AG08396 (cell line): ENCODE results near the gene EIF2S2.

Source experiments
- DNase-seq: peaks from one replicate; pipeline ENCODE4 v3.0.0; 2012; ENCODE audit warnings: low spot score, mixed read lengths

The EIF2S2 gene

DNA sequence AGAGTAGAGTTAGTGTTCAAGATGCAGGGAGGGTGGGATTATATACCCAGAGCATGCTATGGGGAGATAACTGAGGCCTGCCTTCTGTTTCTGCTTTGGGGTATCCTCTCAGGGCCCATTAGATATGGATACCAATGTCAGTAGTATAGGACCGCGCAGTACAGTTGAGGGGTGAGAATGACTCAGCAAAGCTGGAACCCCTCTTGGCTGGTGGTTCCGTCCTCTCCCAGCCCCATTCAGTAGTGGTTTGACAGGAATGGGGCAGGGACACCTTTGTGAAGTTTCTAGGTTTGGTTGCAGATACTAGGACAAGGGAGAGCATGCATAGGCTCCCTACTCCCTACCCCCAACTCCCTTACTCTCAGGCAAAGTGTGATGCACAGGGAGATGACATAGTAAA is 47.8 kb downstream of the EIF2S2 start:
- no peak for DNase-seq

DNA sequence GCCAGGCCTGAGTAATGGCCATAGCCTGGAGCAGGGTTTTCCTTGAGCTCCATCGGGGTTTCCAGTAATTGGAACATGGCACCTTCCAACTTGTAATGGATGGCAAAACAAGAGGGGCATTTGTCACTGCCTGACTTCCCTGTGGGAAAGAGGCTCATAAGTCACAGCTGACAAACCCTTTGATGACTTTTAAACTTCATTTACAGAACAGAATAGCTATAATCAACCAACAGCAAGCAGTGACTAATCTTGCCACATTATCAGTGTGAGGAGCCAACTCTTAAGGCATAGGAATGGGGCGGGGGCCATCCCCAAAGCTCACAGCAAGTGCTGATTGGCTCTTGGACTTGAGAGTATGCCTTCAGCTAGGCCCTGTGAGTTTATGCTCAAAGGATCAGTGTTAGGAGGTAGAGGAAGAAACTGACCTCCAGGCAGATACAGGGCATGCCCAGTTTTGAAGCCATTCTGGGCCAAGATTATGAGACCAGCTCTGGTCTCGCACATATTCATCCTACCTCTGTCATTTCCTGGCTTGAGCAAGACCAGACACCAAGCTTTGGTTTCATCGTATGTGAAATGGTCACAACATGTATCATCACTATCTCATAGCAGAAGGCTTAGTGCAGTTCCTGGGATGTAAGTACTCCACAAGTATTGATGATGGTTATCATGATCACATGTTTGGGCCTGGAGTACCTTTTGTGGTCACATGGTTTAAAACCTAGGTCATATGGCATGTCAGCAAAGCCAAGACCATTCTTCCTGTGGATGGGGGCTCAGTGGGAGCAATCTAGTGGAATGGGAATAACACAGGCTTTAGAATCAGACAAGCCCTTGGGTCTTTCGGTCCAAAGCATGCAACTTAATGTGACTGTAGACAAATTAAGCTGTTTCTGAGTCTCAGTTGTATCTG is 49.2 kb downstream of the EIF2S2 start:
- DNase-seq: no peak

GRCh38 chr20:34061695-34062094 is 50.3 kb downstream of the EIF2S2 start:
- DNase-seq: no peak

- DNase-seq: no peak
Measured at GRCh38 chr20:34060970-34061369, 51.1 kb downstream of the EIF2S2 start.

DNA sequence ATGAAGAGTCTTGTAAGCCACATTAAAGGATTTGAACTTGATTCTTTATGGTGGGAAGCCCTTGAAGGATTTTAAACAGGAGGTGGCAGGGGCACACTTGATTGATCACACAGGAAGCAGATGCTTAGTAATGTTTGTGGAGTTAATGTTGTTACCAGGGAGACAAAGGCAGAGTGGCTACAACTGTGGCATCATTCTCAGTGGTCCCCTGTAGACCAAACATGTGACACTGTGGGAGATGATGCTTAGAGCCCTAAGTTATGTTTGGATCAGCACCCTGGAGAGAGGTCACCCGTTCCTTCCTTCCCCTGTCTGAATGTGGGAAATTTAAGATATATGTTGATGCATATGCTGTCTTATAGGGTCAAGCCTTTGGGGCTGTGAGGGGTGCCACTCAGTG is 53.2 kb downstream of the EIF2S2 start:
- DNase-seq: no peak

DNA sequence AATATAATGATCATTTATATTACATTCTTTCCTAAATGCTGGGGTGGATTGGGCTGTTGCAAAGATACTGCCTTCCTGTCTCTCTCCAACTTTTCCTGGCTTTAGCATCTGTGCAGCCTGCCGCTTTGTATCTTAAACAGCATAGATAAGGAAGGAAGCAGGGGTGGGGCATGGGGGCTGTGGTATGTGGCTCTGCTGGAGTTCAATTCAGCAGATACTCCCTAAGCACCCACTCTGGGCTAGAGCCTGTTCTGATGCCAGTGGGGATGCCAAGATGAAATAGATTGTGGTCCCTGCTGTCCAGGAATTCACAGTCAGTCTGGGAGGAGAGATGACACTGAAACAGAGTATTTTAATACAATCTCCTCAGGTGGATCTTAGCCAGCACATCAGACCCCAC is 56.8 kb downstream of the EIF2S2 start:
- no peak for DNase-seq

GRCh38 chr20:34052414-34052813 is 59.6 kb downstream of the EIF2S2 start:
- no peak for DNase-seq

DNA sequence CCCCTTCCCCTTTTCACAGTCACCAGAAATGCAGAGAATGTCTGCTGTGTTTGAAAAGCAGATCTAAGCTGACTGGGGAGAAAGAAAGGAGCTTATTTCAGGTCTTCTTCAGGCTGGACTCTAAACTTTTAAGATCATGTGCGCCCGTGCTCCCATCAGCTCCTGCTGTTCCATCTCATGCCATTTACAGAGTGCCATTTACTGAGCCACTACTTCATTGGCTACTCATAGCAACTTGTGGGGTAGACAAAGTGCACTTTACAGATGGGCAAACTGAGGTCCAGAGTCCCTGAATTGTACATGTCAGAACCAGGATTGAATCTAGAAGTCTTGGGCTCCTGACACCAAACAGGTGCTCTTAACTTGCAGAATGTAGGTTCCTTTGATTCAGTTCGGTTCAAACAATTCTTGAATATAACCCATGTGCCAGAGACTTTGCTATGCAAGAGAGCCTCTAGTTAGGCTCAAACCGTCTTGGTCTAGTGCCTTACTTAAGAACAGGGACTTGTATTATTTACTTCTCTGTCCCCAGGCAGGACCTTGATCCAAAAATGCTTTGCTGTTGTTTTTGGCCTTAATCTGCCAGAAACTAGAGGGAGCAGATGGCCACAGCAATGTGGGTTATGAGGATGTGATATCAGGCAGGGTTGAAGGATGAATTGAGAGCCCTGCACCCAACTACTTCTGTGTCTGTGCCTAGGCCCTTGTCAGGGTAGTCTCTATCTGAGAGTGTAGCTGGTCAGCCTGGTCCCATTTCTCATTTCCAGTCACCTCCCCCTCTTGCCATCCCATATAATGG is 61.9 kb downstream of the EIF2S2 start:
- no peak for DNase-seq

DNA sequence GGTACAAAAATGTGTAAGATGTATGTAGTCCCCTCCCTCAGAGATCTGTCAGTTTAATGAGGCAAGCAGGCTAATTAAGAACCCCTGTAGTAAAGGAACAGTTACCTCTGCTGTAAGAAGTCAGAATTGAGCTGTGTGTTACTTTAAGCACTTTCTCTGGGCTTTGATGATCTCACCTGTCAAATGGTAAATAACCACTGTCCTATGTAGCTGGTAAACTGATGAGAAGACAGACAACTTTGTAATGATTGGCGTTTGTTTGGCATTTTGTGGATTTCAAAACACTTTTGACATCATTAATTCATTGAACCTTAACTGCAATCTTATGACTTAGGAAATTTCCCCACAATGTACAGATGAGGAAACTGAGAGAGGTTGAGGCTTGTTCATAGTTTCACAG is 62.7 kb downstream of the EIF2S2 start:
- no peak for DNase-seq

DNA sequence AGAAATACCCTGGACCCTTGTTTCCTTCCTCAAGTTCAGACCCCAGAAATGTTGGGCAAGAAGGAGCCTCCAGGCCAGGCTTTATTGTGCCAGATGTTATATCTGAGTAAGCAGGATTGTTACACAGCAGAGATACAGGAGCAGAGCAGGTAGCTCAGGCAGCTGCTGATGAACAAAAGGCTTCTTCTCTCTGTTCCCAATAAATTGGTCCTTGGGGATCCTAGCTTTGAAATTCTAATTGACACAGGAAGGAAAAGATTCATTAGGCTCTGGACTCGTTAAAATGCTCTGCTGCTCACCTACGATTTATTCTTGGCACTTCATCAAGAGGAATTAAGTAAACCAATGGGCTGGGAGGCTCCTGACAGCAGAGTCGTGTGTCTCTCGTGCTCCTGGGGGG is 64.1 kb downstream of the EIF2S2 start:
- no peak for DNase-seq

- no peak for DNase-seq
Measured at GRCh38 chr20:34047010-34047687, 64.9 kb downstream of the EIF2S2 start.

DNA sequence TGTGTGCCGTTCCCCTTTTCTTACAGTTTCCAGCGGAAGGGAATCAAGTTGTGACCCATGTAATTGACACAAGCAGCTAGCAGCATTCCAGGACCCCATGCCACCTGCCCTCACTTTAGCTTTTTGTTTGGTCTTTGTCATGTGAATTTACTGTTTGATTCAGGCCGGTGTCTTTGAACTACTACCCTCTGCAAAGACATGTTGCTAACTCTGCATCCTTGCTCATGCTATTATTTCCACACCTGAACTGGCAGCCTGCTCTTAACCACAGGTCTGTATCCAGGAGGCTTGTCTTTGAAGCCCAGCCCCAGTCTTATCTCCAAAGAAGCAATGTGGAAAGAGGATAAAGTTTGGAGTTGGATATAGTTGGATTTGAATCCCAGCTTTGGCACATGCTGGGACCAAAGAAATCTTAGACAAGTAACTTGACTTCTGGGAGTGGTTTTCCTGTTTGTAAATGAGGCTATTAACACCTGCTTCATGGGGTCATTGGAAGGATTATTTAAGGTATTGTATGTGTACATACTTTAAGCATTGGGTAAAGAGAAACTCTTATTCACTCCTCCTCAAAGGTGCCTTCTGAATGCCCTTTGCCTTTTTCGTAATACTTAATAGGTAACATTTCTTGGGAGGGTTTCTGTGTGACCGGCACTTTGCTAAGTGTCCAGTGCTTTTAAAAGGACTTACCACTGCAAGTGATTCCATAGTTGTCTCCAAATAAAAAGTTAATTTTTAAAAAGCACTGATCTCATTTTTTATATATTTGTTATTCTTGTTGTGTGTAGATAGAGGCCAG is 65.9 kb downstream of the EIF2S2 start:
- DNase-seq: no peak

DNA sequence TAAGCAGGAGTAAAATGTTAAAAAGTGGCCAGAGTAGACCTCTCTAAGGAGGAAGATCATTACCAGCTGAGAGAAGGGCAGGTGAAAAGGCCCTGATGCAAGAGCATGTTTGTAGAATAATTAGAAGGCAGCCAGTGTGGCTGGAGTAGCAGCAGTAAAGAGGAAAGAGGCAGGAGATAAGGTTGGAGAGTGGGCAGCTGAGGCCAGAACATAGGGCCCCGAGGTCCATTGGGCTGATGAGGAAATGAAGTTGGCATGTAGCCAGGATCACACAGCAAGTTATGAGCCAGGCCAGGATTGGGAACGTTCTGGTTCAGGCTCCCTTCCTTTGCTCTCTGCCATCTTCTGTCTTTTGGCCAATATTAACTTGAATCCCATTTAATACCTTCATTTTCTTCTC is 66.7 kb downstream of the EIF2S2 start:
- no peak for DNase-seq

DNA sequence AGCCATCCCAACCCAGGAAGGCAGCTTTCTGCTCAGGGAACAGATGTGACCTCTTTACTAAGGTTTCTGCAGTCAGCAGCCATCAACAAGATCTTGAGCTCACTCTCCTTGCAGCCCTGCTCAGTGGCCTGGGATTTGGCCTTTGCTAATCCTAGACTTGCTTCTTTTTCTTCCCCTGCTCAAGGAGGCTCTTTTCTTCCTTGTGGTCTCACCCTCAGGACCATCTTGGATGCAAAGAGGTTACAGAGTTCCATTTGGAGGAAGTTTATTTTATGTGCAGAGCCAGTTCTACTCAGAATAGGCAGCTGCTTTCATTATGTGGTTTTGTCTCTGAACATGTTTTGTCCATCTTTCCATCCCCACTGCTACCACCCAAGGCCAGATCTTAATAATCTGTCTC is 69.0 kb downstream of the EIF2S2 start:
- no peak for DNase-seq

GRCh38 chr20:34042262-34042661 is 69.8 kb downstream of the EIF2S2 start:
- DNase-seq: no peak

DNA sequence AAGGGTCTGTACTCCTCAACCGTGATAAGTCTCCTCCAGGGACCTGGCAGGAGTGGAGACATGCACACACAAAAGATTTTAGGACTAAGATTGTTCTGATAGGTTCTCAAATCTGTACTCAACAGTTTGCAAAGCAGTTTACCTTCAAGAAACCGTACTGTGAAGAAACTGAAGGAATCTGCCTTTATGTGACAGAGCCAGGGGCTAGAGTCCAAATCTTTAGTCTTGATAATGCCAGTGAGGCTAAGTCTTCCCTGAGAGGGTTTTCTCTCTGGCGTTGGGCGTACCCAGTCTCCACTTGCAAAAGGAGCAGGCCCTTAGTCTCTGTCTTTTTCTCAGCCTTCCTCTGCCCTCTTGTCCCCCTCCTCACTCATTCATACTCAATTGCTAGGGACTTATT is 70.8 kb downstream of the EIF2S2 start:
- DNase-seq: no peak

DNA sequence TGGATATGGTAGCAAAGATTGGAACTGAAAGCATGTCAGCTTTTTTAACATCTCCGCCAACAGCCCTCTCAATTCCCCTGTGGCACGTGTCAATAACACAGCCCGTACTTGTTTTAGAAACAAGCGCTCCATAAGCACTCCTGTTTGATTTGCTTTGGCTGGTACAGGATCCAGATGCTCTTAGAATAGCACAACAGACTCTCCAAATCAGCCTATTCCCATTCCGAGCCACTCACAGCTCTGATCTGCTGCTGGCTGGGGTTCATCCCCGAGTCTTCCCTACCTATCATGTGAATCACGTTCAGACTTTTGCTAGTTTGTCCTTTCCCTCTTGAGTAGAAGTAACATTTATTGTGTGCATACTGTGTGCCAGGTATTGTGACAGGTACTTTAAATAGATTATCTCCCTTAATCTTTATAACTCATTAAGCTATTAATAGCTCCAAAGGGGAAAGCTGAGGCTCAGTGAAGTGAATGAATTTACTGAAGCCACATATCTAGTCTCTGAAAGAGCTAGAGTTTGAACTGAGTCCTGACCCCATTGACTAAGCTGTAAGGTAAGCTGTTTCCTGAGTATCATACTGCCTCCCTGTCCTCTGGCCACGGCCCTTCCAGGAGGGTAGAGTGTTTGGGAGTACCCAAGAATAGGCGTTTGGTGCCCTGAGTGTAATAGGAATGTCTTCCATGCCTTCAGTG is 71.6 kb downstream of the EIF2S2 start:
- no peak for DNase-seq
